HG02870 (cell line): Measurements from ENCODE around the gene MAN1B1.
"Not testable (repeated sequence)": the region's sequence is repeated elsewhere in the genome, so short reads cannot be mapped to it uniquely, and the experiment has no call there.

Experiments
- ATAC-seq: cut with Tn5 transposase; IDR thresholded peaks from one replicate; pipeline ENCODE4 v1.9.1; 2021; ENCODE audit warnings: mild to moderate bottlenecking, moderate library complexity; ENCODE audit not compliant: unreplicated experiment

Gene MAN1B1

DNA sequence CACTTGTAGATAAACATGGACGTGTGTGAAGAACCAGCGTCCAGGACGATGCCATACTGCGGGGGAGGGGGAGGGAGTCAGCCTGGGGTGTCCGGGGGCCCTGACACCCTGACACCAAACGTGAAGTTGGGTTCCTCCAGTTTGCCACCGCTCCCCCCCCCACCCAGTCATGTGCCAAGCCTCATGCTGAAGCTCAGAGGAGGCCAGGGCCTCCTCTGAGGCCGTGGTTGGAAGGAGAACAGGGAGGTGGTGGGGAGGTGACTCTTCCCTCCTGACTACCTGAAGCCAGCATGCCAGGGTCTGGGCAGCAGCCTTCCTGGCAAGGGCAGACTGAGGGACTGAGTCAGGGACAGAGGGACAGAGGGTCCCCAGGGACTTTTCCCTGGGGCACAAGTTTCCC is 34.5 kb upstream of the MAN1B1 start:
- ATAC-seq = no peak

DNA sequence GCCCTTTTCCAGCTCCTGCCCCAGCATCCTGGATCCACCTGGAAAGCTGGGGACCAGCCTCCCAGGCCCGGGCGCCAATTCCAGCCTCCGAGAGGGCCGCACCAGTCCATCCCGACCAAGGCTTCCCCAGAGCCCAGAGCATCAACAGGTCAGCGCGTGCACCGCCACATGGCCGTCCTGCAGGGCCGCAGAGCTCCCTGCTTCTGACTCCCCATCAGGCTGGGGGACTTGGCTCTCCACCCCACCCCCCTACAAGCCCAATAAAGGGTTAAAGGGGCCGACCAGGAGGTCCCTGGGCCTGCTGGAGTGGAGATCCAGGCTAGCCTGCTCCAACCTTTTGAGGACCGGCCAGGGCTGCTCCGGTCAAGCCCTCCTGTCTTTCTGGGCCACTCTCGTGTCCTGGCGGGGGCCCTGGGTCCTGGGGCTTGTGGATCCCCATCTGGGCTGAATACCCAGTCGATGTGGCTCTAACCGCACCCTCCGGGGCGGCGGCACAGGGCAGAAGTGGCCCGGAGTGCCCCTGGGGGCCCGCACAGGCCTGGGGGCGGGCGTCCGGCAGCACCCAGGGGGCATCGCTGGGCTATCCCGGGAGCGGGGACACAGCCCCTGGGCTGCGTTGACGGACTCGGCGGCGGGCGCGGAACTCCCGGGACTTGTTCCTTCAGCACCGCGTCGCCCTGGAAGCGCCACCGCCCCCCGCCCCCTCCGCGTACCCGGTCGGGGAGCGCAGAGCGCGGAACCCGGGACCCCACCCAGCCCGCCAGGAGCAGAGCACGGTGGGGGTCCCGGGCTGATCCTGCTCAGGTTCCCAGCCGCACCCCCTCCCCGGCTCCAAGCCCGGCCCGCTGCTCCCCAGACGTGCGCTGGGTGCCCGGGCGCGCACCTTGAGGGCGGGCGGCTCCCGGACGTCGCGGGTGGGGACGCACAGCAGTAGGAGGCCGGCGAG is 33.5 kb upstream of the MAN1B1 start:
- no peak for ATAC-seq

DNA sequence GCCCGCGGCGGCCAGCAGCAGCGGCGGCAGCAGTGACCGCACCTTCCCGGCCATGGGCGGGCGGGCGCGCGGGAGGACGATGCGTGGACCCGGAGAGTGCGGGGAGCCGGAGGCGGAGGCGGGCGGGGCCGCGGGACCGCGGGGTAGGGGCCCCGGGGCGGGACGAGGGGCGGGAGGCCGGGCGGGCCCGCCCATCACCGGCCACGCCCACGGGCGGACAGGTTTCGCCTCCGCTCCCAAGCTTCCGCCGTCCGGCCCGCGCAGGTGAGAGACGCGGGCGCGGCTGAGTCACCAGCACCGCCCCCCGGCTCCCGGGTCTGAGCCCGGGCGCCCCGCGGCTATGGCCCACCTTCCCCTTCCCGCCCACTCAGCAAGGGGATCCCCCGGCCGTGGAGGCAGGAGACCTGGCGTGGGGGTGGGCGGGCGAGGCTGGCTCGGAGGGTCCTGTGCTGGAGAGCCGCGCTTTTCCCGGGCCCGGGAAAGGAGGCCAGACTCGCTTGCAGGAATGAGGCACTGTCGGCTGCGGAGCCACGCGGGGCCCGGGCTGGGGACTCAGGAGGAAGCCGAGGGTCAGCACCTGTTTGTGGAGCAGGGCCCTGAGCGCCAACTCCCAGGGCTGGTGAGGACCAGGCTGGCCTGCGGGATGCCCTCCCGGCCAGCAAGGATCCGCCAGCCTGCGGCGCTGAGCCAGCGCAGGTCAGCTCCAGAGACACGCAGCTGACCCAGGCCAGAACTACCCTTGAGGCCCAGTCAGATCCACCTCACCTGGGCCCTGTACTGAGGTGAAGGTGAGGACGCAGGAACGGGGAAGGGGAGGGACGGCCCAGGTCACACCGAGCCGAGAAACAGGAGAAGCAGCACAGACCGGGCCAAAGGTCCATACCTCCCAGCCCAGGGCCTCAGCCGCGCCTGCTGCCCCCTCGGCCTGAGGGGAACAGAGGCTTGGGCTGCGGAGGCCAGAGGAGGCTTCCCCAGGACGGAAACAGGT is 32.5 kb upstream of the MAN1B1 start, which contains the start of gene ENTPD2:
Gene ENTPD2 (minus strand): TSS at position 118 of the 988 bp plus-strand sequence. CDS start 64 bp downstream, at position 54.
- no peak for ATAC-seq

DNA sequence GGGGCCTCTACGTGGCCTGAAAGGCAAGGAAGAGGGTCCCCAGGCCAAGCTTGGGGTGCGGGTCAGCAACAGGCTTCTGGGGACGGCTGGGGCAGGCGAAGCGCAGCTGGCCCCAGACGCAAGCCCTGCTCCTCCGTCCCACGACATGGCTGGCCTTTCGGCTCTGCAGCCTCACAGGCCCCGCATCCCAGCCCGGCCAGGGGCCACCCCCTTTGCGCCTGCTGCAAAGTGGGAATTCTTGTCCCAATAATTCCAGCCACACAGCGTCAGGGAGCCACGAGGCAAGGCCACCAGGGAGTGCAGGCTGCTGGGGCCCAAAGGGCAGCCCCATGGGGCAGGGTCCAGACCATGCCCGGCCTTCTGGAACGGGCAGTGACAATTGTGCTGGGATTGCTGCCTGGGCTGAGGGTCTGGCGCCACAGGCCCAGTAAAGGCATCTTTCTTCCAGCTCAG is 31.8 kb upstream of the MAN1B1 start:
- no peak for ATAC-seq

DNA sequence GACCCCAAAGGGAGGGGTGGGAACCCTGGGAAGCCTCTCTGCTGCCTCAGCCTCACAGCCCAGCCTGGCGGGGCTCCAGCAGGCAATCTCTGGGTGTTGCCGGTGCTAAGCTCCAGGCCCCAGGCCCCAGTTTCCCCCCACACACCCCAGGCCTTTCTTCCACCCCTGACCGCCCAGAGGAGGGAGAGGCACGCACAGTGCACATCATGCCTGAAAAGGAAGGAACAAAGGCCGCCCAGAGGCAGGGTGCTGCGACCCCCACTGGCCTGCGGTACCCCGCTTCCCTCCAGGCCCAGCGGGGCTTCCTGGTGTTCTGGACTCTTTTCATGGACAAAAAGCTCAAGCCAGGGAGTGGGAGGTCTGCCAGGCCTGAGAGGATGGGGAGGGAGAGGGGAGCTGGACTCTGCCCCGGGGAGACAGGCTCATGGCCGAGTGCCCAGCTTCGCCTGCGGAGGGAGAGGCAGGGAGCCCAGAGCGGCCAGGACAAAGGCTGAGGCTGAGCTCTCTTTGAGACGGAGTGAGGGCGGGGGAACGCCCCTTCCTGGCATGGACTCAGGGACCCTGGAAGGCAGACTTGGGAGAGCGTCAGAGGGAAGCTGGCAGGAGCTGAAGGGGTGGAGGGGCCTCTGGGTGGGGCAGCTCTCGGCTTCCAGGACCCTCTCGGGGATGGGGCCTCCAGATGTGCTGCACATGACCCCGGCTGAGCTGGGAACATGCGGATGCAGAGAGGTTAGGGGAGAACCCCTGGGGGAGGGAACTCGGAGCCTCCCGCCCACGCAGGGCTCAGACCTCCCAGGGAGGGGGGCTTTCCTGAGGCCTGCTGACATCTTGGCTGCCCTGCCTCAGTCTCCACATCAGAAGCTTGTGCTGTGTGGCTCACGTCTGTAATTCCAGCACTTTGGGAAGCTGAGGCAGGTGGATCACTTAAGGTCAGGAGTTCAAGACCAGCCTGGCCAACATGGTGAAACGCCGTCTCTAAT is 31.1 kb upstream of the MAN1B1 start:
- ATAC-seq = no peak

DNA sequence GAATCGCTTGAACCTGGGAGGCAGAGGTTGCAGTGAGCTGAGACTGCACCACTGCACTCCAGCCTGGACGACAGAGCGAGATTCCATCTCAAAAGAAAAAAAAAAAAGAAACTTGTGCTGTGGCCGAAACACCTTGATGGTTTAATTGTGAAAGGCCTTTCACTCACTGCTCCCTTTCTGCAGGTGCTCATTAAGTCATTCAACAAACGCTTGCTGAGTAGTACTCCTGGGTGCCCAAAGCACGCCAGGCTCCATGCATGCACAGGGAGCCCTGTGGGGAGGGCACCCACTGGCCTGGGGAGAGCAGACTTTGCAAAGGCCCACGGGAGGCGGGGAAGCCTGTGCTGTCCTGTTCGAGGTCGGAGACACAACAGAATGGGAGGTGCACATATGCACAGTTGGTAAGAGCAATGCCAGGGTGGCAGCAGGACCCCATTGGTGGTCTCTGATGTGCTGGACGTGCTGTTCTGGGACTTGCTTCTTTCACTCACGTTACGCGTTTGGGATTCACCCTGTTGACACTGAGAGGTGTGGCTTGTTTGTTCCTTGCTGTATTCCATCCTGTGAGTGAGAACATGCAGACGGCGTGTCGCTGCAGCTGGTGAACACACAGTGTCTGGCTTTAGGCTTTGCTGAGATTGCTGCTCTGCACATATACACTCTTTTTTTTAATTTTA is 29.9 kb upstream of the MAN1B1 start:
- ATAC-seq = no peak

DNA sequence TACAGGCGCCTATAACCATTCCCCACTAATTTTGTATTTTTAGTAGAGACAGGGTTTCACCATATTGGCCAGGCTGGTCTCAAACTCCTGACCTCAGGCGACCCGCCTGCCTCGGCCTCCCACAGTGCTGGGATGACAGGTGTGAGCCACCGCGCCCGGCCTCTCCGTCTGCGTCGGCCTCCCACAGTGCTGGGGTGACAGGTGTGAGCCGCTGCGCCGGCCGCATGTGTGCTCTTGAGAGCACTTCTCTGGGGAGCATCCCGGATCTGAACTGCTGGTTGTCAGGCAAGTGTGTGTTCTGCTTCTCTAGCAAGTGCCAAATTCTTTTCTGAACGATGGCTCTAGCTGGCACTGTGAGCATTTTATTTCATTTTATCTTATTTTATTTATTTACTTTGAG is 29.2 kb upstream of the MAN1B1 start:
- no peak for ATAC-seq

DNA sequence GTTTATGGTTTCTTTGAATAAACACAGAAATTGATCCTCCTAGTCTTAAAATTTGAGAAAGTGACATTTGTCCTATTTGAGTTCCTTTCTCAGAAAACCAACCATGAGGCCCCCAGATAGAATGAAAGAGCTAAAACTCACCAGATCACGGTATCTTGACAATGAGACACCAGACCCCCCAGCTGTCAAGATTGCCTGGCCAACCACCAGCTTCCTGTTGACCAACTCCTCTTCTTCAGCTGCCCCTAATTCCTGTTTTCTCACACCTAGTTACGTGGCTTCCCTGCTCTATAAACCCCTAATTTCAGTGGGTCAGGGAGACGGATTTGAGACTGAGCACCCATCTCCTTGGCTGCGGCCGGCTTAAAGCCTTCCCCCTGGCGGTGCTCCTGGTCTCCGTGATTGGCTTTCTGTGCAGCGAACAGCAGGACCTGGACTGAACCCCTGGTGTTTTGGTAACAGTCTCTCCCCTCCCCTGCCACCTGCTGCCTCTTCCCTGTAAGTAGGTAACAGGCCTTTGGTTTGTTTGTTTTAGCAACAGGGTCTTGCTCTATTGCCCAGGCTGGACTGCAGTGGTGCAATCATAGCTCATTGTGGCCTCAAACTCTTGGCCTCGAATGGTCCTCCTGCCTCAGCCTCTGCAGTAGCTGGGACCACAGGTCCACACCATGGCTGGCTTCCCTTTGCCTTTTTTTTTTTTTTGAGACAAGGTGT is 28.1 kb upstream of the MAN1B1 start:
- ATAC-seq = no peak

DNA sequence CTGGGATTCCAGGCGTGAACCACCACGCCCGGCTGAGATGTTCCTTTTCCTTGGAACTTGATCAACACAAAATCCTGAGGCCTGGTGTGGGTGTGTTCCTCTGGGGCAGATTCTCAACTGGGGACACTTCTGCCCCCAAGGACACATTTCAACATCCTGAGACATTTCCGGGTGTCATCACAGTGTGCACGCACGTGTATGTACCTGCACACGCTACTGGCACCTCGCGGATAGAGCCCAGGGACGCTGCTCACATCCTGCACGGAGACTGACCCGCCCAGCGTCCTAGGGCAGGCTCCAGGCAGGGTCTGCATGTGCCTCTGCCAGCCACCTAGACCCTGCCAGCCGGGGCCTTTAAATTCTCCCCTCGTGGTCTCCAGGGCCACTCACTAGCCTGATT is 24.4 kb upstream of the MAN1B1 start:
- no peak for ATAC-seq

DNA sequence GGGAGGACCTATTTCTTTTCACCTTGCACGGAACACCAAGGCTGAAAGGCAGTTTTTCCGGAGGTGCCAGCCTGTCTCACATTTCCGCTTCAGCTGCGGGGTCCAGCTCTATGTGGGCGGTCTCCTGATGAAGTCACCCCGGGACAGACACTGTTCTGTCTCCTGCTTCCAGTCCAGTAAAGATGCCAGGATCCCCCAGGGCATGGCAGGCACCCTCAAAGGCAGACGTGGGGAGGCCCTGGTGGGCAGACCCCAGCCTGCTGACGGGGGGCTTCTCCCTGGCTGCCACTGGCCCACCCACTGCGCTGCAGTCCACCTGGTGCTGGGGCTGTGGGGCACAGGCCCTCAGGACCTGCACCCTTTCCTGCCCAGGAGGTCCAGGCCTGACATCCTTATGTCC is 24.0 kb upstream of the MAN1B1 start:
- ATAC-seq = not testable (repeated sequence)

DNA sequence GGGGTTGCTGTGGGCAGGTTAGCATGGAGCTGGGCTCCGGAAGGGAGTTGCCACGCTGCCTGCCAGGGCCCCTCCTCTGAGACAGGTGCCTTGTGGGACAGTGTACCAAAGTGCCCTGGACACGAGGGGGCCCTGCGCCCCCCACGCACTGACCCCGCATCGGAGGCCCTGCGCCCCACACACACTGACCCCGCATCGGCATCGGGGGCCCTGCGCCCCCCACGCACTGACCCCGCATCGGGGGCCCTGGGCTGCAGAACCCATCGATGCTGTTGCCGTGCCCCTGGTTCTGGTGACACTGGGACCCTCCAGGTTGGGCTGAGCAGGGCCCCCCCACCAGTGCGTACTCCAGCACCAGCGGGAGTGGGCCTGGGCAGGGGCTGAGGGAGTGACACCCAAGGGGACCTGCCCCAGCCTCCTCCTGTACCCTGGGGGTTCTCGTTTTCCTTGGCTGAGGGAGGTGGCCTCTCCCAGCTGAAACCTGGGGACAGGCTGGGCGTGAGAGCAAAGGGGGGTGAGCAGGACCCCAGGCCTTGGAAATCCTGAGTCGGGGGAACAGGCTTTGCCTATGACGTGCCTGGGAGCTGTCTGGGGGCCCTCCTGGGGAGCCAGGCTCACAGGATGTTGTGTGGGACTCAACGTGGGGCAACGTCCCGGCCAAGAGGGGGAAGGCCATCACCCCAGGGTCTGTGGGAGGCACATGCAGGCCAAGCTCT is 23.3 kb upstream of the MAN1B1 start:
- no peak for ATAC-seq

DNA sequence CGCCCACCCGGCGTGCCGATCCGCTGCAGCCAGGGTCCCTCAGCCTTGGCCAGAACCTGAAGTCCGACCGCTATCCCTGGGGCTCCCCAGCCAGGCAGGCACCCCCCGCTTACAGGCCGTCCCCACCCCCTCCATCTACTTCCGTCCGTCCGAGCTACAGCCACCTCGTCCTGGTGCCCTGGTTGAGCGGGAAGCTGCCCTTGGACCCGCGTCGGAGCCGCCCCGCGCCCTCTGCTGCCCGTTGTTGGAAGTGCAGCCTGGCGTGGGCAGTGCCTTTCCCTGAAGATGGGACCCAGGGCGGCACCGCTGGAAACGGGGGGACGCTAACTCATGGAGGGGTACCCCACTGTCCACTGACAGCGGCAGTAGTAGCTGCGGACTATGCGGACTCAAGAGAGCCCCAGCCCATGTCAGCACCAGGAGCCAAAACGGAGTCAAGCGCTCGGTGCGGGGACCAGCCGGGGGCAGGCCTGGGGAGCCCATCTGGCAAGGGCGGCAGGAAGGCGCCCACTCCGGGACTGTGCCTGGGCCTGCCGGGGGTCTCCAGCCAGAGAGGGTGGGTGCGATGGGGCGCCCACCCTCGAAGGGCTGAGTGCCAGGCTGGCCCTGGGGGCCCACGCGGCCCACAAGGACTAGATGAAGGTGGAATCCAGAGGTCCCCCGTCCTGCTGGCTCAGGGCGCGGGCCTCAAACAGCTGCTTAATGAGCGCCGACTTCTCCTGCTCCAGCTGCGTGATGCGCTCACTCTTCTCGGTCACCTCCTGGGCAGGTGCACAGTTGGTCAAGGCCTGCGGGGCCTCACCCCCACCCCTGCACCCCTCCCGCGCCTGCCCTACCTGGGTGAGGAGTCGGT is 22.5 kb upstream of the MAN1B1 start:
- no peak for ATAC-seq

DNA sequence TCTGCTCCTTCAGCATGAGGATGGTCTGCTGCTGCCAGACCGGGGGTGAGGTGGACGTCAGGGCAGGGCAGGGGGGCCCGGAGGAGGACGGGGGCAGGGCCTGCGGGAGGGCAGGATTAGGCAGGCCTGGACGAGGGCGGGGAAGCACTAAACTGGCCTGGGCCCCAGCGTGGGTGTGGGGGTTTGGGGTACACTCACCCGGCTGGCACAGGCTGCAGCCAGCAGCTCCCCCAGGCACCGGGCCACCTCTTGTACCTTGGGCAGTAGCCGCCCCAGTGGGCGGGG is 22.0 kb upstream of the MAN1B1 start:
- no peak for ATAC-seq

DNA sequence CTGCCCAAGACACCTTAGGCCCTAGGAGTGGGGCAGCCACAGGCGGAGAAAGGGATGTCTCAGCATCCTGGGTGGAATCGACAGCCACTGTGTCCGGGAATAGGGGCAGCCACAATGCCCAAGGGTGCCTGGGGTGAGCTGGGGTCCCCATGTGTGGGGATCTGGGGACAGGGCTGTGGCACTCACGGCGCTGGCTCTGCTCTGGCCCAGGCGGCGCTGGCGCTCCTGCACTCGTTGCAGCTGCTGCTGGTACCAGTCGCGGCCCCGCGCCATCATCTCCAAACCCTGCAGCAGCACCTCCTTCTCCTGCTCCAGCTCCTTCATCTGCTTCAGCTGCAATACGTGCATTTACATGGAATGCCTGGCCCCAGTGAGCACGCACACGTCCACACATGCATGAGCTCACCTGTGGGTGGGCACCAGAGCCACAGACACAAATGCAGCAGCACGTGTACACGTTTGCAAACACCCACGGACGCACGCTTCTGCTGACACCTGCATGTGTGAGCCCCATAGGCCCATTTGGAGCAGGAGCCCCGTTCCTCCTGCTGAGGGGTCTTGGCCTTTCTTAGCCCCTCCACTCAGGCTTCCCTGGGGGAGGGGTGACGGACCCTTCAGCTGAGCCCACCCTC is 21.3 kb upstream of the MAN1B1 start:
- ATAC-seq = no peak

DNA sequence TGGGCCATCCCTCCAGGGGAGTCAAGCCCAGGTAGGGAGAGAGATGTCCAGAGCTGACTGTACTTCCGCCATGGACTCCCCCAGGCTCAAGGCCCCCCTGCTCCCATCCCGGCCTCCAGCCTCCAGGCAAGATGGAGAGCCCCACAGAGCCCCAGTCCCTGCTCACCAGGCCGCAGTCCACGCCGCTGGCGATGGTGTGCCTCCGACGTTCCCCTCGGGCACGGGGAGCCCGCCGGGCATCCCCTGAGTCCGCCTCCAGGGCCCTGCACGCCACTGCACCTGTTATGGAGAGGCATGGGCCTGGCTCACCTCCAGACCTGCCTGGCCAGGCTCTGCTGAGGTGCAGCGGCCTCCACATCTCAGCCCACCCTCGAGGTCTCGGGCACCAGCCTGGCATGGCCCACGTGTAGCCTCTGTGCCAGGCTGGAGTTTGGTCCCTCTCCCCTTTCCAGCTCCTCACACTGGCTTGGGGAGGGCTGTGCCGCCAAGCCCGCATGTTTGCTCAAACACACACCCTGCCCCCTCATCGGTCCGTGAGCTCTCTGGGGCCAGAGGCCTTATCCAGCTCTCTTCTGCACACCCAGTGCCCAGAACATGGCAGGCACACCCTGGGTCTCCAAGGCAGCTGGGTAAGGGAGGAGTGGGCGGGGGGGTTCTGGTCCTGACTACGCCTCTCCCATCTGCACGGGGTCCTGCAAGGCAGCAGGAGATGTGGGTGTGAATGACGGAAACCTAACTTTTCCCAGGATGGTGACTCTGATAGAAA is 20.5 kb upstream of the MAN1B1 start:
- ATAC-seq = no peak

DNA sequence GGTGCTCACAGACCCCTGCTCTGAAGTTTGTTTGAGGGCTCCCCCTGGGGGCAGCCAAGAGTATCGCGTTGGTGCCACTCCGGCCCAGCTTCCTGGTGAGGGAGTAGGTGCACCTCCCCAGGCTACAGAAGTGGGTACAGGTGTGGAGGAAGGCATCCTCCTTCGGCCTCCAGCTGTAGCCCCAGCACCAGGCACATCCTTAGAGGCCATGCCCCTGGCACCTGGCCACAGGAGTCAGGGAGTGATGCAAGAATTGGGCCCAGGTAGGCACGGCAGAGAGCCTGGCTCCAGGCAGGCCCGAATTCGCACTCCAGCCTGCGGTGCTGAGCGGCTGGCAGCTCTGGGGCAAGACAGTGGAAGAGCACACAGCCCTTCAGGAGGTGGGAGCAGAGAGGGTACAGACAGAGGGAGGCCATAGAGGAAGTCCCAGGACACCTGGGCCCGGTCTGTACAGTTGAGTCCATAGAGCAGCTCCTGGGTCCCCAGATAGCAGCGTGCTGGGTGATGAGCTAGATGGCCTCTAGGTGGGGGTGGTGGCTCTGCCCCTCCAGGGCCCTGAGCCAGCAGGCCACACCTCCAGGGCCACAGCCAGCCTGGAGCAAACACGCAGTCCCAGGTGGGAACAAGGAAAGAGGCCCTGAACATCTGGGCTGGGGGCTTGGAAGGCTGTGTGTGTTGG is 18.8 kb upstream of the MAN1B1 start:
- ATAC-seq = no peak
